Measurements from ENCODE around the gene RANBP17.

RANBP17 gene

GRCh38 chr5:171269717-171270116 is 407.9 kb downstream of the RANBP17 start:
- Histone ChIP-seq H3K9me3 (ENCODE audit: control insufficient read depth, low read length) (no peaks in the 10 kb centered on the region), H3K27ac (ENCODE audit: insufficient read depth, low read depth, low read length, poor library complexity, severe bottlenecking) (no peak overlapping the region), H3K4me1 (ENCODE audit: control insufficient read depth, insufficient read depth, low read length) (no peaks in the 10 kb centered on the region), H3K36me3 (ENCODE audit: control insufficient read depth, insufficient read depth, low read length) (no peaks in the 10 kb centered on the region), H3K27me3 (ENCODE audit: control insufficient read depth, insufficient read depth, low read length, poor library complexity, severe bottlenecking) (no peaks in the 10 kb centered on the region), H3K4me3 (ENCODE audit: insufficient read depth, low read depth, low read length) (no peak overlapping the region)
- 89 to 91% methylated on average over 1 to 2 of the region's 2 CpGs for WGBS, 2 experiments

DNA sequence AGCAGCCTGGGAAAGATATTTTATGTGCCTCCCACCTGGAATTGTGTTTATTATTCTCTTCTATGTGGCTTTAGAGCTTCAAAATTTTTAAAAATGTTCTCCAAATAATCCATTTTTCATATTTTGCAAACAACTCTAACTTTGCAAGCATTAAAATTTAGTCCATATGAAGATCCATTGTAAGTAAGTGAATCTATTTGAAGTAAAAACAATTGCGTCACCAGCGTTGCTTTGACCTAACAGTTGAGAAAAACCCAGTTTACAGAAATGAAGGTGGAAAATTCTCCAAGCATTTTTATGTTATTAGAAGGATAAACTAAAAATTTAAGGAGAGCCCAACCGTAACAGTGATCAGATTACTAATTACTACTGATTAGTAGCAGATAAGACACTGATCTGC is 408.3 kb downstream of the RANBP17 start:
- no peak overlapping the region for H3K4me3 ChIP-seq (ENCODE audit: insufficient read depth, low read depth, low read length)
- H3K27ac ChIP-seq (ENCODE audit: insufficient read depth, low read depth, low read length, poor library complexity, severe bottlenecking), result no peak overlapping the region
- H3K9me3 ChIP-seq (ENCODE audit: control insufficient read depth, low read length), result no peaks in the 10 kb centered on the region
- 88 to 100% methylated on average over 3 of the region's 3 CpGs for WGBS, 2 experiments
- H3K4me1 ChIP-seq (ENCODE audit: control insufficient read depth, insufficient read depth, low read length), result no peaks in the 10 kb centered on the region
- no peaks in the 10 kb centered on the region for H3K27me3 ChIP-seq (ENCODE audit: control insufficient read depth, insufficient read depth, low read length, poor library complexity, severe bottlenecking)
- H3K36me3 ChIP-seq (ENCODE audit: control insufficient read depth, insufficient read depth, low read length), result no peaks in the 10 kb centered on the region

DNA sequence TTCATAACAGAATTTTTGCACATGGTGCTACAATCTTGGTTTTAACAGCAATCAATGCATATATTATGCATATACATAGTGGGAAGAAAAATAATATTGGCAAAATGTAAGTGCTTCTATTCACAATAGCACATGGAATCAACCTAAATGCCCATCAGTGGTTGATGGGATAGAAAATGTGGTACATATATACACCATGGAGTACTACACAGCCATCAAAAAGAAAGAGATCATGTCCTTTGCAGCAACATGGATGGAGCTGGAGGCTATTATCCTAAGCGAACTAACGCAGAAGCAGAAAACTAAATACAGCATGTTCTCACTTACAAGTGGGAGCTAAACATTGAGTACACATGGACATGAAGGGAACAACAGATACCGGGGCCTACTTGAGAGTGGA is 410.0 kb downstream of the RANBP17 start:
- Histone ChIP-seq H3K36me3 (ENCODE audit: control insufficient read depth, insufficient read depth, low read length) (no peaks in the 10 kb centered on the region), H3K9me3 (ENCODE audit: control insufficient read depth, low read length) (no peaks in the 10 kb centered on the region), H3K4me3 (ENCODE audit: insufficient read depth, low read depth, low read length) (no peak overlapping the region), H3K27me3 (ENCODE audit: control insufficient read depth, insufficient read depth, low read length, poor library complexity, severe bottlenecking) (no peaks in the 10 kb centered on the region), H3K27ac (ENCODE audit: insufficient read depth, low read depth, low read length, poor library complexity, severe bottlenecking) (no peak overlapping the region), H3K4me1 (ENCODE audit: control insufficient read depth, insufficient read depth, low read length) (no peaks in the 10 kb centered on the region)
- 98 to 99% methylated on average over 3 of the region's 3 CpGs for WGBS, 2 experiments

DNA sequence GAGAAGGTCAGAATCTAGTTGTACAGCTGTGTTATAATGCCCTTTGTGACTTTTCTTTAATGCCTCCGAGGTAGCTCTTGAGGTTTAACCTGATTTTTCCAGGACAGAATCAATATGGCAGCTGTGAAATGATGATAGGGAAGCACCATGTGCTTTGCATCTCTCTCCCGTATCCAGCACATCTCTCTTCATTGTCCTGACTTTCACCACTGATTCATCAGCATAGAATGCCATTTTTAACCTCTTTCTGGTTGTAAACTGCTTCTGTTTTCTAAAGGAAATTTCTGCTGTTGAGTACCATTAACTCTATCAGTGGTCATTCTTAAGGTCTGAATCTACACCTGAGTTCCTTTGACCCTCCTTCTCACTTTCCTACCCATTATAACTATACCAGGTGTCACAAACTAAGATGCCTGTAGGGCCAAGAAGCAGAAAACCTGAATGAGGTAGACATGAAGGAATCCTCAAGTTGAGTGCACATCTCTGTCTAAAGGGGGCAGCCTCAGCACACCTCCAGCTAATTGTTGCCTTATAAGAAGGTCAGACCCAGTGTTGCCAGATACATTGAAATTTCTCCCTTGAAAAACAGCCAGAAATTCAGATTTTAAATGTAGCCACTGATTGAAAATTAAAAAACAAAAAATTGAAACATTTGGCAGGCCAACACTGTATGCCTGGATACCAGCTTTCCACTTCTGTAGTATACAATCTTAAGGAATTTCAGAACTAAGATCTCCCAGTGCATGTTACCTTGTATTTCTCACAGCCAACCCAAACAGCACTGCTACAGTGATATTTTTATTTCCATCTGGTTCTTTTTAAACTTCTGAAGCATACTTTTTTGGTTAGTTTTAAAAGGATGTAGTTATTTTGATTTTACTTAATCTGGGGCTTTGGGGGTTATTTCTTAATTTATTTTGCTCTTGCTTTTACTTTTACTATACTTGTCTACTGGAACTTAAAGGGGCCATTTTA is 411.5 kb downstream of the RANBP17 start:
- H3K27ac ChIP-seq (ENCODE audit: insufficient read depth, low read depth, low read length, poor library complexity, severe bottlenecking), result no peak overlapping the region
- H3K36me3 ChIP-seq (ENCODE audit: control insufficient read depth, insufficient read depth, low read length), result no peaks in the 10 kb centered on the region
- H3K27me3 ChIP-seq (ENCODE audit: control insufficient read depth, insufficient read depth, low read length, poor library complexity, severe bottlenecking), result no peaks in the 10 kb centered on the region
- WGBS, 2 experiments, result 82 to 84% methylated on average over 2 of the region's 2 CpGs
- no peaks in the 10 kb centered on the region for H3K4me1 ChIP-seq (ENCODE audit: control insufficient read depth, insufficient read depth, low read length)
- no peak overlapping the region for H3K4me3 ChIP-seq (ENCODE audit: insufficient read depth, low read depth, low read length)
- no peaks in the 10 kb centered on the region for H3K9me3 ChIP-seq (ENCODE audit: control insufficient read depth, low read length)

DNA sequence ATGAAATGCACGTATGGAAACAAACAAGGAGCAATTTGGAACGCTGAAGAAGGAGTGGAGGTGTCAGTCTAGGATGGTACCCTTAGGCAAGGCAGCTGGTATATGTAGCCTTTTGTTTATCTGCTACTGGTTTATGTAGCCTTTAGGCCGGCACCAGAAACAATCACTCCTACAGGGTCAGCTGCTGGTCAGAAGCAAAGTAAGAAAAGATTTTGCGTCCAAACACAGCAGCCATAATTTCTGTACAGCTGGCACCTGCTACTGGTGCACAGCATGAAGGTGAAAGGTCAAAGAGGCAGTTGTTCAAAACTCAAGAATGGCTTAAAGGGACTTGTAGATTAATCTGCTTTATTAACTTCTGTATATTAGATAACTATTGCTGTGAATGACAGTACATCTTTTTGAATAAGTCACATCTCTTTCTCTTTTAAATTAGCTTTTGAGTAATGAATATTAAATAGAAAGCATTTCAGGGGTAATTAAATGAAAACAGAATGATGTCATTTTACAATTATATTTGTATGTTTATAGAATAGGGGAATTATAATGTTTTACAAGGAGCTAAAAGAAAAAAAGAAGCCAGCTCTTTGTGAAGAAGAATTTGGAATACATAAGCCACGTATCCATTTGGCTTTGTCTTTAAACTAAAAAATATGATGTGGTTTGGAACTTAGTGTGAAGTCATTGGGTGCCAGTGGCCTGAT is 414.2 kb downstream of the RANBP17 start:
- Histone ChIP-seq H3K27ac (ENCODE audit: insufficient read depth, low read depth, low read length, poor library complexity, severe bottlenecking) (no peak overlapping the region), H3K27me3 (ENCODE audit: control insufficient read depth, insufficient read depth, low read length, poor library complexity, severe bottlenecking) (no peaks in the 10 kb centered on the region)

DNA sequence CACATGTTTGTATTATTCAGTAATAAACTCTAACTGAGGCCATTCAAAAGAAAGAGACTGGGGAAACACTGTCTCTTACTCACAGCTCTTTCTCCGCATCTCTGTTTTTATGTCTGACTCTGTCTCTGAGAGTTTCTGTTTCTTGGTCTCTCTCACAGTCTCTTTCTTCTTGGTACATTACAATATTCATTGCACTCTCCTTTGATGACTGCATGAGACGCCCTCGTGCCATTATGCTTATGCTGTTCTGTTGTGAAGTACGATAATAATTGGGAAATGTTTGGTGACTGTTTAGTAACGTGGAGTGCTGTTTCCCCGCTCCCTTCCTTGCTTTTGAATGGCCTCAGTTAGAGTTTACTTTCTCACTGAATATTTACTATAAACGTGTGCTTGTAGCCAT is 421.9 kb downstream of the RANBP17 start:
- Histone ChIP-seq H3K27me3 (ENCODE audit: control insufficient read depth, insufficient read depth, low read length, poor library complexity, severe bottlenecking) (no peaks in the 10 kb centered on the region), H3K4me1 (ENCODE audit: control insufficient read depth, insufficient read depth, low read length) (no peaks in the 10 kb centered on the region), H3K4me3 (ENCODE audit: insufficient read depth, low read depth, low read length) (no peak overlapping the region), H3K27ac (ENCODE audit: insufficient read depth, low read depth, low read length, poor library complexity, severe bottlenecking) (no peak overlapping the region), H3K36me3 (ENCODE audit: control insufficient read depth, insufficient read depth, low read length) (no peaks in the 10 kb centered on the region), H3K9me3 (ENCODE audit: control insufficient read depth, low read length) (no peaks in the 10 kb centered on the region)
- WGBS, 2 experiments, result 88 to 91% methylated on average over 7 of the region's 7 CpGs

More for the DNA sequence above, 414.2 kb downstream of the RANBP17 start:
- H3K4me1 ChIP-seq (ENCODE audit: control insufficient read depth, insufficient read depth, low read length), result no peaks in the 10 kb centered on the region
- 76 to 79% methylated on average over 5 of the region's 5 CpGs for WGBS, 2 experiments
- H3K4me3 ChIP-seq (ENCODE audit: insufficient read depth, low read depth, low read length), result no peak overlapping the region
- no peaks in the 10 kb centered on the region for H3K9me3 ChIP-seq (ENCODE audit: control insufficient read depth, low read length)
- no peaks in the 10 kb centered on the region for H3K36me3 ChIP-seq (ENCODE audit: control insufficient read depth, insufficient read depth, low read length)

DNA sequence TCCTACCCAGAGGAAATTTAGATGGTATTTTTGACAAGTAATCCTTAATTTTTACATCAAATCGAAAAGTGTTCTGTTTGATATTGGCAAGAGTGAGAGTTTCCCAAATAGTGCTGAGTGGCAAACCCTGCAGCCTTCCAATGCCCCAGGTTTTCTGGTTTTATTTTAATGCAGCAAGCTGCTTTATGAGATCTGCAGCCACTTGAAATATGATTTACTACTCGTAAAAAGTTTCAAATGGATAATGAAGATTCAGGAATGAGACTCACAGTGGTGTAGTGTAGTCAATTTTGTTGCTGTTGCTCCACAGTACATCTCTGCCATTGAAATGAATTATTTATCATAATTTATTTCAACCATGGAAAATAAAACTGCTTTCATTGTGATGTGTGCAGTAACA is 423.6 kb downstream of the RANBP17 start:
- Histone ChIP-seq H3K27ac (ENCODE audit: insufficient read depth, low read depth, low read length, poor library complexity, severe bottlenecking) (no peak overlapping the region), H3K36me3 (ENCODE audit: control insufficient read depth, insufficient read depth, low read length) (no peaks in the 10 kb centered on the region), H3K4me1 (ENCODE audit: control insufficient read depth, insufficient read depth, low read length) (no peaks in the 10 kb centered on the region), H3K27me3 (ENCODE audit: control insufficient read depth, insufficient read depth, low read length, poor library complexity, severe bottlenecking) (no peaks in the 10 kb centered on the region), H3K9me3 (ENCODE audit: control insufficient read depth, low read length) (no peaks in the 10 kb centered on the region), H3K4me3 (ENCODE audit: insufficient read depth, low read depth, low read length) (no peak overlapping the region)
- WGBS, 2 experiments, result 97% methylated on average over 2 of the region's 2 CpGs

DNA sequence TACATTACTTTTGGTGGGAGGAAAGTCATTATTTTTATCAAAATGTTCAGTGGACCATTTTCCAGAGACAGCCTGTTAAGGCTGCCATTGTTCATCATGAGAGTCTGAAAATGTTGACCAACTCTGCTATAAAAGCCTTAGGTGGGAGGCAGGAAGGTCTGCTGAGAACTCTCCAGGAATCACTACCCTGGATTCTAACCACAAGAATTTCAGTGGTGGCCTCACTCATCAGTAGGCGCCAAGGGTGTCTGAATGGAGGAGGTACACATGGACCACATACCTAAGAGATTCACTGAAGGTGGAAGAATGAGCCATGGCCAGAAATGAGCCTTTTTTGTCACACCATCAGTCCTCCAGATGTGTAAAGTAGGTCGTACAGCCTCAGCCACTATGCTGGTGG is 426.2 kb downstream of the RANBP17 start:
- WGBS, 2 experiments, result 91 to 92% methylated on average over 2 of the region's 2 CpGs
- no peak overlapping the region for H3K27ac ChIP-seq (ENCODE audit: insufficient read depth, low read depth, low read length, poor library complexity, severe bottlenecking)

GRCh38 chr5:171291371-171291770 is 429.6 kb downstream of the RANBP17 start:
- no peaks in the 10 kb centered on the region for H3K4me1 ChIP-seq (ENCODE audit: control insufficient read depth, insufficient read depth, low read length)
- H3K36me3 ChIP-seq (ENCODE audit: control insufficient read depth, insufficient read depth, low read length), result no peaks in the 10 kb centered on the region
- 93% methylated on average over 4 of the region's 4 CpGs for WGBS, 2 experiments
- no peaks in the 10 kb centered on the region for H3K9me3 ChIP-seq (ENCODE audit: control insufficient read depth, low read length)
- no peaks in the 10 kb centered on the region for H3K27me3 ChIP-seq (ENCODE audit: control insufficient read depth, insufficient read depth, low read length, poor library complexity, severe bottlenecking)
- H3K4me3 ChIP-seq (ENCODE audit: insufficient read depth, low read depth, low read length), result no peak overlapping the region
- no peak overlapping the region for H3K27ac ChIP-seq (ENCODE audit: insufficient read depth, low read depth, low read length, poor library complexity, severe bottlenecking)

More for the DNA sequence above, 426.2 kb downstream of the RANBP17 start:
- Histone ChIP-seq H3K27me3 (ENCODE audit: control insufficient read depth, insufficient read depth, low read length, poor library complexity, severe bottlenecking) (no peaks in the 10 kb centered on the region), H3K9me3 (ENCODE audit: control insufficient read depth, low read length) (no peaks in the 10 kb centered on the region), H3K4me3 (ENCODE audit: insufficient read depth, low read depth, low read length) (no peak overlapping the region), H3K4me1 (ENCODE audit: control insufficient read depth, insufficient read depth, low read length) (no peaks in the 10 kb centered on the region), H3K36me3 (ENCODE audit: control insufficient read depth, insufficient read depth, low read length) (no peaks in the 10 kb centered on the region)

DNA sequence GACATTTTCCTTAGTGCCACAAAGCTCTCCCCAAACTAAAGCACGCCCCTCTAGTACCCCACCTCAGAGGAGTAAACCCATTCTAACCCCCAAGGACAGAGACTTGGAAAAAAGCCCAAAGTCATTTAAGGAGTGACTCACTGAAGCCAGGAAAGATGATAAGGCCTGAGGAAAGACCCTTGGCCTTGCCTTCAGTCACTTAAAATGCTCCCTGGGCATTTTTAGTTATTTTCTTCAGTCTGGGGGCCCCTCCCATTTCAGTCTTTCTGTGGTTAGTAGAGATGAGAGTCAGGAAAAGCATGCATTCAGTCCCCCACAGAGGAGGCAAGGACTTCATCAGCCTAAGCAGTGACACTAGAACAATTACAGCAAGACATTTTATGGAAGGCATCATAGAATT is 433.5 kb downstream of the RANBP17 start:
- 75 to 92% methylated on average over 1 of the region's 1 CpG for WGBS, 2 experiments
- no peaks in the 10 kb centered on the region for H3K4me1 ChIP-seq (ENCODE audit: control insufficient read depth, insufficient read depth, low read length)
- no peaks in the 10 kb centered on the region for H3K9me3 ChIP-seq (ENCODE audit: control insufficient read depth, low read length)
- no peak overlapping the region for H3K27ac ChIP-seq (ENCODE audit: insufficient read depth, low read depth, low read length, poor library complexity, severe bottlenecking)
- no peaks in the 10 kb centered on the region for H3K36me3 ChIP-seq (ENCODE audit: control insufficient read depth, insufficient read depth, low read length)
- H3K4me3 ChIP-seq (ENCODE audit: insufficient read depth, low read depth, low read length), result no peak overlapping the region
- no peaks in the 10 kb centered on the region for H3K27me3 ChIP-seq (ENCODE audit: control insufficient read depth, insufficient read depth, low read length, poor library complexity, severe bottlenecking)
